ENCODE measurements around the gene NAIF1. TPM values are rescaled to one million over a fixed set of nuclear protein-coding genes. Genes with fewer than 3 reads are reported as not detected.
A peak's percentile ranks its signal among the peaks of the same experiment; 100 is the strongest.
"Not testable (repeated sequence)": the region's sequence is repeated elsewhere in the genome, so short reads cannot be mapped to it uniquely, and the experiment has no call there.

Gene NAIF1
- total and polyA plus RNA-seq, 9 donors = 4.1 to 10.9 (median 6.6) TPM

GRCh38 chr9:128042043-128042442, 25.1 kb downstream of the NAIF1 start:
- Histone ChIP-seq H3K27ac (no peak overlapping the region), H3K9me3 (no peaks in the 10 kb centered on the region), H3K27me3 (no peaks in the 10 kb centered on the region), H3K4me3 (no peak overlapping the region), H3K36me3 (no peaks in the 10 kb centered on the region), H3K4me1 (ENCODE audit: insufficient read depth) (peaks cover 22% of the 10 kb centered on the region)
- no peak for TF ChIP-seq EP300 (IDR thresholded peaks at IDR 0.05)
- intact Hi-C loops (cut with DNase I) = loop anchor here in 2 of 4 donors (5.0 to 10.0 kb wide), 2 partner anchors 65 to 73 kb away; no protein-coding TSS in a partner anchor
- DNase-seq = no peak
- WGBS, 3 donors = 84 to 90% (median 88%) methylated on average over 7 of the region's 7 CpGs

GRCh38 chr9:128040783-128041182, 26.3 kb downstream of the NAIF1 start:
- not testable (repeated sequence) for DNase-seq, H3K9me3 ChIP-seq, H3K27ac ChIP-seq, H3K27me3 ChIP-seq, H3K36me3 ChIP-seq, H3K4me3 ChIP-seq
- intact Hi-C loops (cut with DNase I) = loop anchor here in 2 of 4 donors (5.0 to 10.0 kb wide), 2 partner anchors 67 to 74 kb away; no protein-coding TSS in a partner anchor
- WGBS, 3 donors = 73 to 90% (median 78%) methylated on average over 3 of the region's 3 CpGs
- H3K4me1 ChIP-seq (ENCODE audit: insufficient read depth) = peaks cover 18% of the 10 kb centered on the region

GRCh38 chr9:128036522-128036921, 30.6 kb downstream of the NAIF1 start:
- not testable (repeated sequence) for H3K27ac ChIP-seq; H3K4me1 ChIP-seq (ENCODE audit: insufficient read depth); DNase-seq; H3K36me3 ChIP-seq; H3K27me3 ChIP-seq; H3K4me3 ChIP-seq; H3K9me3 ChIP-seq
- 72 to 78% (median 75%) methylated on average over 3 of the region's 3 CpGs for WGBS, 3 donors
- intact Hi-C loops (cut with DNase I) = loop anchor here in 2 of 4 donors (2.0 to 5.0 kb wide), 2 partner anchors 94 kb away; no protein-coding TSS in a partner anchor

DNA sequence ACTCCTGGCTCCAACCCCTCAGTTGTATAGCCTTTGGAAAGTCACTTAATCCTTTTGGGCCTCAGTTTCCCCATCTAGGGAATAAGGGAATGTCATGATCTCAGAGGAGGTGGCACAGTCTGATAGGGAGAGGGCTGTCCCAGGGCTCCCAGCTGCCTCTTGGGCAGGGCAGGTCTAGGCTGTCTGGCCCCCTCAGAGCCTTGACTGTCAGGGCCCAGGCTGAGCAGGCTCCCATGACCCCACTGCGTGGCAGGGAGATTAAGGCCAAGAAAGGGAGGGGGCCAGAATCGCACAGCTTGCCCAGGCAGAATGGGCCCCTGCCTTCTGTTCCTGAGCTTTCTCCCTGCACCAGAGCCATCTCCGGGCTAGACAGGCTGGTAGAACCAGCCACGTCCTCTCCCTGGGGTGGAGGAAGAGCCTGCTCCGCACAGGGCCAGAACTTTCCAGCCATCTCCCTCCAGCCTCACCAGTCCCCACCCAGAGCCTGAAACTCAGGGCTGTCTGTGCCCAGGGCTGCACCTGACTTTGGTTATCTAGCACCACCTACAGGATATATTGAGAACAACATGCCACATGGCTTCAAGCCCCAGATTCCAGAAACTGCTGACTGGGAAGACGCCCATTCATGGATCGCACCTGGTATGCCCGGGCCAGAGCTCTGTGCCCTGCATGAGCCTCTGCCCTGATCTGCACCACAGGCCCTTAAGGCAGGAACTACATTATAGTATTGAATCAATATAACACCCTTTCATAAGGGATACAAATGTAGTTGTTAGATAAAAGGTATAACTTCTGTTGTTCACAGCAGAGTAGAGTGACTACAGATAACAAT, 32.1 kb downstream of the NAIF1 start:
- WGBS, 3 donors = 31 to 40% (median 39%) methylated on average over 8 of the region's 8 CpGs

DNA sequence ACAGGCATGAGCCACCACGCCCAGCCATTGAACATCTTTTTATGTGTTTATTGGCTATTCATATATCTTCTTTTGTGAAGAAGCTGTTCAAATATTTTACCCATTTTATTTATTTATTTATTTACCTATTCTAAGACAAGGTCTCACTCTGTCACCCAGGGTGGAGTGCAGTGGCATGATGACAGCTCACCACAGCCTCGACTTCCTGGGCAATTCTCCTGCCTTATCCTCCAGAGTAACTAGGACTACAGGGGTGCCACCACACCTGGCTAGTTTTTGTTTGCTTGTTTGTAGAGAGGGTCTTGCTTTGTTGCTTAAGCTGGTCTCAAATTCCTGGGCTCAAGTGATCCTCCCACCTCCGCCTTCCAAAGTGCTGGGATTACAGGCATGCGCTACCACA, 33.5 kb downstream of the NAIF1 start:
- WGBS, 3 donors = 94 to 98% (median 94%) methylated on average over 4 of the region's 4 CpGs
- H3K27ac ChIP-seq = no peak overlapping the region

More for the DNA sequence above, 32.1 kb downstream of the NAIF1 start:
- Histone ChIP-seq H3K4me1 (ENCODE audit: insufficient read depth) (no peaks in the 10 kb centered on the region), H3K9me3 (no peaks in the 10 kb centered on the region), H3K4me3 (no peak overlapping the region), H3K27me3 (no peaks in the 10 kb centered on the region), H3K27ac (no peak overlapping the region), H3K36me3 (no peaks in the 10 kb centered on the region)
- TF ChIP-seq CTCF (IDR thresholded peaks at IDR 0.05) = peak; percentile 80 to 94 (median 91)
- no peak for TF ChIP-seq EP300 (IDR thresholded peaks at IDR 0.05)
- TF ChIP-seq POLR2A (IDR thresholded peaks at IDR 0.05) = peak; percentile 25
- intact Hi-C loops (cut with DNase I) = loop anchor here in 3 of 4 donors (2.0 to 5.0 kb wide), 2 partner anchors 90 to 93 kb away; no protein-coding TSS in a partner anchor
- DNase-seq = peak; percentile 67 to 78 (median 69)

More for the DNA sequence above, 33.5 kb downstream of the NAIF1 start:
- no peak overlapping the region for H3K4me3 ChIP-seq
- H3K36me3 ChIP-seq = no peaks in the 10 kb centered on the region
- no peaks in the 10 kb centered on the region for H3K27me3 ChIP-seq
- intact Hi-C loops (cut with DNase I) = loop anchor here in 2 of 4 donors (2.0 to 5.0 kb wide), 2 partner anchors 89 to 91 kb away; no protein-coding TSS in a partner anchor
- H3K4me1 ChIP-seq (ENCODE audit: insufficient read depth) = no peaks in the 10 kb centered on the region
- H3K9me3 ChIP-seq = no peaks in the 10 kb centered on the region
- no peak for DNase-seq
- no peak for TF ChIP-seq EP300 (IDR thresholded peaks at IDR 0.05)
- TF ChIP-seq POLR2A (IDR thresholded peaks at IDR 0.05) = no peak
- TF ChIP-seq CTCF (IDR thresholded peaks at IDR 0.05) = no peak
